ENCODE results near the gene FBXL12. TPM values are rescaled to one million over a fixed set of nuclear protein-coding genes. Genes with fewer than 3 reads are reported as not detected.
A peak's percentile ranks its signal among the peaks of the same experiment; 100 is the strongest.
"Not testable (repeated sequence)": the region's sequence is repeated elsewhere in the genome, so short reads cannot be mapped to it uniquely, and the experiment has no call there.

FBXL12 gene
- total RNA-seq, 2 experiments from 2014 or later: 38.7 to 44.4 TPM

DNA sequence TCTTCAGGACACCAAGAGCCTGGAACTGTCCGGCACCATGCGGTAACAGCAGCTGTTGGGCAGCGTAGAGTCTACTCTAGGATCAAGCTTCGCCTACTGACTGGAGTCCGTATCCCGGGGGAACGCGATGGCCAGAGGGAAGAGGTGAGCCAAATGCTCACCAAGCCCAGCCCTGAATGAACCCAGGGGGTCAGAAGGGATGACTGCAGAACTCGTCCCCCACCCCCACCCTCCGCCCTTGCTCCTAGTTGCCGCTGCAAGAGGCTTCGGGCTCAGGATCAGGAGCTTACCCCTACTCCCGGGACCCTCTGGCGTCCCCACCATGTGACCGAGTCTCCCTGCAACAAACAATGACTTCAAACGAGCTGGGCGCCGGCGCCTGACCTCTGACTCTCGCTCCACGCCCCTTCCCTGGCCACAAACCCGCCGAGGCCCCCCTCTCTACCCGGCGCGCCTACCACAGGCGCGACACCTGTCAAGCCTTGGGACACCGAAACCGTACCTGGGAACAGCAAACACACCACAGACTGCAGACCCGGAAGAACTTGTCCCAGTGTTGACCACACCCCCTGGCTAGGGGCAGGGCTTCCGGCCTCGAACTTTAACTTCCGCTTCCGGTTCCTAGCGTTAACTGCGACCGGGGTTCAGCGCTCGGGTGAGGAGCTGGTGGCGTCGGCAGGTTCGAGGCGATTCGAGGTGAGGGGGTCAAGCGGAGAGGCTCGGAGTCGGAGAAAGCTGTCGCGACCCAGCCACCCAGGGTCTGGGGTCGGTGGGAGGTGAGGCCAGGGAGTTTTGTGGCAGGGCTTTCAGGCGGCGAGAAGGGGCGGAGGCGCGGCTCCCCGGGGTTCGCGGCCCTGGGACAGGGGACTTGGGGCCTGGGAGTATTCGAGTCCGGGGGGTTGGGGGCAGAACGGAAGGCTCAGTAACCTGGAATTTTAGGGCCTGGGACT is 8.7 kb upstream of the FBXL12 start, which contains the start of gene UBL5:
Gene UBL5 (plus strand): TSS at position 630 of the 950 bp plus-strand sequence. CDS start 420 bp downstream, outside the sequence.
- Histone ChIP-seq H3K9me3 (ENCODE audit: low read length) (no peaks in the 10 kb centered on the region), H3K36me3 (ENCODE audit: insufficient read depth, low read length) (peaks cover 26% of the 10 kb centered on the region), H3K4me2 (ENCODE audit: low read length) (peak within 1 kb of the TSS; percentile 93), H2AFZ (ENCODE audit: low read length) (peak within 1 kb of the TSS; percentile 45), H3K4me3 (ENCODE audit: low read depth, low read length, poor library complexity, severe bottlenecking) (peak within 1 kb of the TSS; percentile 93), H4K20me1 (ENCODE audit: insufficient read depth, low read length) (no peaks in the 10 kb centered on the region), H3K9me2 (ENCODE audit: insufficient read depth, low read length) (no peaks in the 10 kb centered on the region), H3K27ac (ENCODE audit: low read depth, low read length, poor library complexity, severe bottlenecking) (peak within 1 kb of the TSS; percentile 61), H3K4me1 (ENCODE audit: insufficient read depth, low read length, poor library complexity, severe bottlenecking) (peaks cover 22% of the 10 kb centered on the region), H3K79me2 (ENCODE audit: insufficient read depth, low read depth, low read length) (peaks cover 49% of the 10 kb centered on the region)
- CTCF ChIA-PET (ENCODE audit: unreplicated experiment): no interaction called here
- intact Hi-C loops (cut with micrococcal nuclease; ENCODE audit: unreplicated experiment): no loop called here
- POLR2A ChIA-PET: interaction anchor here (1.0 to 2.0 kb wide), 4 partner anchors 9 to 206 kb away, joined by 3 to 6 read pairs (median 4); no protein-coding TSS in a partner anchor
- BruUV-seq (replicated peaks): TSS peak; percentile 89
- TF ChIP-seq, protein P1, sequence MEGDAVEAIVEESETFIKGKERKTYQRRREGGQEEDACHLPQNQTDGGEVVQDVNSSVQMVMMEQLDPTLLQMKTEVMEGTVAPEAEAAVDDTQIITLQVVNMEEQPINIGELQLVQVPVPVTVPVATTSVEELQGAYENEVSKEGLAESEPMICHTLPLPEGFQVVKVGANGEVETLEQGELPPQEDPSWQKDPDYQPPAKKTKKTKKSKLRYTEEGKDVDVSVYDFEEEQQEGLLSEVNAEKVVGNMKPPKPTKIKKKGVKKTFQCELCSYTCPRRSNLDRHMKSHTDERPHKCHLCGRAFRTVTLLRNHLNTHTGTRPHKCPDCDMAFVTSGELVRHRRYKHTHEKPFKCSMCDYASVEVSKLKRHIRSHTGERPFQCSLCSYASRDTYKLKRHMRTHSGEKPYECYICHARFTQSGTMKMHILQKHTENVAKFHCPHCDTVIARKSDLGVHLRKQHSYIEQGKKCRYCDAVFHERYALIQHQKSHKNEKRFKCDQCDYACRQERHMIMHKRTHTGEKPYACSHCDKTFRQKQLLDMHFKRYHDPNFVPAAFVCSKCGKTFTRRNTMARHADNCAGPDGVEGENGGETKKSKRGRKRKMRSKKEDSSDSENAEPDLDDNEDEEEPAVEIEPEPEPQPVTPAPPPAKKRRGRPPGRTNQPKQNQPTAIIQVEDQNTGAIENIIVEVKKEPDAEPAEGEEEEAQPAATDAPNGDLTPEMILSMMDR (conservative IDR thresholded peaks at IDR 0.05; ENCODE audit: low read length): no peak
- TF ChIP-seq EZH2phosphoT487 (IDR thresholded peaks at IDR 0.05; ENCODE audit: borderline replicate concordance, low read depth, low read length): no peak
- peak; percentile 95 for DNase-seq (ENCODE audit: low spot score)

DNA sequence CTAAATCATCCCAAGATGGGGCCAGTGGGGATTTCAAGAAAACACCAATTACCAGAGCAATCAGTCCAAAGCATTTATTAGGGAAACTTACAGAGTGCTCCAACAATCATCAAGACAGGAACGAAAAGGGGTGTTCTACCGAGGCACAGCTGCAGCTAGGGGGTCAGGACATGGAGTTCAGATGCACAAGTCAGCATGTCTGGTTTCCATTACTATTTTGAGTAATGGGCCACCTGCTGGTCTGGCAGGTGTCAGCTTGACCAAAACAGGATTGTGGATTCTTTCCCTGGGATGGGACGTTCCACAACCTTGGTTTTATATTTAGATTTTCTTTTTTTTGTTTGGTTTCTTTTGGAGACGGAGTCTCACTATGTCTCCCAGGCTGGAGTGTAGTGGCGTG is 4.9 kb upstream of the FBXL12 start:
- H2AFZ ChIP-seq (ENCODE audit: low read length): no peak overlapping the region
- H3K79me2 ChIP-seq (ENCODE audit: insufficient read depth, low read depth, low read length): peaks cover 30% of the 10 kb centered on the region
- no peaks in the 10 kb centered on the region for H3K9me2 ChIP-seq (ENCODE audit: insufficient read depth, low read length)
- no TSS peak for BruUV-seq (replicated peaks)
- peaks cover 6% of the 10 kb centered on the region; the same call in 1 of the 2 replicates for H3K36me3 ChIP-seq (ENCODE audit: insufficient read depth, low read length)
- H3K4me2 ChIP-seq (ENCODE audit: low read length): 0 out of 2 replicates have a peak overlapping the region, but pooled peaks have one; percentile 7
- CTCF ChIA-PET (ENCODE audit: unreplicated experiment): no interaction called here
- H3K4me1 ChIP-seq (ENCODE audit: insufficient read depth, low read length, poor library complexity, severe bottlenecking): peaks cover 25% of the 10 kb centered on the region
- H4K20me1 ChIP-seq (ENCODE audit: insufficient read depth, low read length): no peaks in the 10 kb centered on the region
- POLR2A ChIA-PET: no interaction called here
- DNase-seq (ENCODE audit: low spot score): no peak
- intact Hi-C loops (cut with micrococcal nuclease; ENCODE audit: unreplicated experiment): no loop called here
- H3K4me3 ChIP-seq (ENCODE audit: low read depth, low read length, poor library complexity, severe bottlenecking): no peak overlapping the region
- TF ChIP-seq, protein P1 (conservative IDR thresholded peaks at IDR 0.05; ENCODE audit: low read length): no peak
- no peak for TF ChIP-seq EZH2phosphoT487 (IDR thresholded peaks at IDR 0.05; ENCODE audit: borderline replicate concordance, low read depth, low read length)
- H3K9me3 ChIP-seq (ENCODE audit: low read length): no peaks in the 10 kb centered on the region
- H3K27ac ChIP-seq (ENCODE audit: low read depth, low read length, poor library complexity, severe bottlenecking): no peak overlapping the region

DNA sequence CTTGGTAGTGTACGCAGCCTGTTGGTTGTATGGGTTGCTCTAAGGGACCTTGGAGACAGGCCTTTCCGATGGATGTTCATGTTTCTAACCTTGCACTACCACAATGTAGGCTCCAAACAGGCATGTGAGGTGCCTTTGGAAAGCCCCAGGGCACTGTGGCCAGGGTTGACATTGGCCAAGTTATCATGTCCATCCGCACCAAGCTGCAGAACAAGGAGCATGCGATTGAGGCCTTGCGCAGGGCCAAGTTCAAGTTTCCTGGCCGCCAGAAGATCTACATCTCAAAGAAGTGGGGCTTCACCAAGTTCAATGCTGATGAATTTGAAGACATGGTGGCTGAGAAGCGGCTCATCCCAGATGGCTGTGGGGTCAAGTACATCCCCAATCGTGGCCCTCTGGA is 1.2 kb upstream of the FBXL12 start:
- BruUV-seq (replicated peaks); DNase-seq (ENCODE audit: low spot score); CTCF ChIA-PET (ENCODE audit: unreplicated experiment); POLR2A ChIA-PET; H4K20me1 ChIP-seq (ENCODE audit: insufficient read depth, low read length); intact Hi-C loops (cut with micrococcal nuclease; ENCODE audit: unreplicated experiment); H3K9me2 ChIP-seq (ENCODE audit: insufficient read depth, low read length): not testable (repeated sequence)
- H3K4me3 ChIP-seq (ENCODE audit: low read depth, low read length, poor library complexity, severe bottlenecking): peak overlapping the region; percentile 58
- H3K79me2 ChIP-seq (ENCODE audit: insufficient read depth, low read depth, low read length): peaks cover 24% of the 10 kb centered on the region
- H2AFZ ChIP-seq (ENCODE audit: low read length): peak overlapping the region; percentile 30; the same call in 1 of the 2 replicates
- H3K27ac ChIP-seq (ENCODE audit: low read depth, low read length, poor library complexity, severe bottlenecking): peak overlapping the region; percentile 30
- H3K9me3 ChIP-seq (ENCODE audit: low read length): peaks cover 11% of the 10 kb centered on the region
- peak overlapping the region; percentile 66 for H3K4me2 ChIP-seq (ENCODE audit: low read length)
- peaks cover 22% of the 10 kb centered on the region for H3K4me1 ChIP-seq (ENCODE audit: insufficient read depth, low read length, poor library complexity, severe bottlenecking)
- H3K36me3 ChIP-seq (ENCODE audit: insufficient read depth, low read length): peaks cover 25% of the 10 kb centered on the region

Measured in OCI-LY7 (cell line).